Measurements from ENCODE around the gene PSMA6. TPM values are rescaled to one million over a fixed set of nuclear protein-coding genes. Genes with fewer than 3 reads are reported as not detected.
A peak's percentile ranks its signal among the peaks of the same experiment; 100 is the strongest.
"Not testable (repeated sequence)": the region's sequence is repeated elsewhere in the genome, so short reads cannot be mapped to it uniquely, and the experiment has no call there.

PSMA6 gene
- total RNA-seq, 1 experiment from 2014 or later = 369 TPM

GRCh38 chr14:35341454-35341750 is 49.2 kb downstream of the PSMA6 start:
- DNase-seq (ENCODE audit: extremely low read depth, low read depth) = no peak

GRCh38 chr14:35341751-35342488 is 49.7 kb downstream of the PSMA6 start:
- peak; percentile 90 for DNase-seq (ENCODE audit: extremely low read depth, low read depth)

GRCh38 chr14:35342489-35343010 is 50.4 kb downstream of the PSMA6 start:
- DNase-seq (ENCODE audit: extremely low read depth, low read depth) = no peak

- no peak for DNase-seq (ENCODE audit: extremely low read depth, low read depth)
Measured at GRCh38 chr14:35343702-35344101, 51.5 kb downstream of the PSMA6 start.

- DNase-seq (ENCODE audit: extremely low read depth, low read depth) = no peak
Measured at GRCh38 chr14:35344107-35344807, 52.1 kb downstream of the PSMA6 start.

- no peak for DNase-seq (ENCODE audit: extremely low read depth, low read depth)
Measured at GRCh38 chr14:35346738-35347322, 54.6 kb downstream of the PSMA6 start.

- no peak for DNase-seq (ENCODE audit: extremely low read depth, low read depth)
Measured at GRCh38 chr14:35347323-35348043, 55.3 kb downstream of the PSMA6 start.

GRCh38 chr14:35348044-35348380 is 55.8 kb downstream of the PSMA6 start:
- not testable (repeated sequence) for DNase-seq (ENCODE audit: extremely low read depth, low read depth)

- DNase-seq (ENCODE audit: extremely low read depth, low read depth) = no peak
Measured at GRCh38 chr14:35349496-35350365, 57.5 kb downstream of the PSMA6 start.

- no peak for DNase-seq (ENCODE audit: extremely low read depth, low read depth)
Measured at GRCh38 chr14:35351497-35351896, 59.3 kb downstream of the PSMA6 start.

- DNase-seq (ENCODE audit: extremely low read depth, low read depth) = no peak
Measured at GRCh38 chr14:35351897-35352273, 59.7 kb downstream of the PSMA6 start.

- DNase-seq (ENCODE audit: extremely low read depth, low read depth) = no peak
Measured at GRCh38 chr14:35352274-35353233, 60.4 kb downstream of the PSMA6 start.

GRCh38 chr14:35353409-35354172 is 61.4 kb downstream of the PSMA6 start:
- no peak for DNase-seq (ENCODE audit: extremely low read depth, low read depth)

- not testable (repeated sequence) for DNase-seq (ENCODE audit: extremely low read depth, low read depth)
Measured at GRCh38 chr14:35355235-35355634, 63.1 kb downstream of the PSMA6 start.

GRCh38 chr14:35355981-35356841 is 64.0 kb downstream of the PSMA6 start:
- no peak for DNase-seq (ENCODE audit: extremely low read depth, low read depth)

- not testable (repeated sequence) for DNase-seq (ENCODE audit: extremely low read depth, low read depth)
Measured at GRCh38 chr14:35359655-35360054, 67.5 kb downstream of the PSMA6 start.

- DNase-seq (ENCODE audit: extremely low read depth, low read depth) = no peak
Measured at GRCh38 chr14:35361141-35361480, 68.9 kb downstream of the PSMA6 start.

- DNase-seq (ENCODE audit: extremely low read depth, low read depth) = no peak
Measured at GRCh38 chr14:35362450-35362849, 70.3 kb downstream of the PSMA6 start.
